ACHN (cell line): ENCODE data around the gene DDIAS.

Experiments used
- DNase-seq: peaks from one replicate; pipeline ENCODE4 v3.0.0-alpha.2; 2015
- in situ Hi-C: cut with HindIII; loops from 2 replicates; pipeline ENCODE4 v1.10.0; 2017; ENCODE audit warnings: low sequenced_read_pairs, low pct_ligation_motif_present, low pct_unique_long_range_greater_than_20kb

DDIAS gene

GRCh38 chr11:82874646-82875523, 26.7 kb upstream of the DDIAS start:
- in situ Hi-C loops = no loop called here
- no peak for DNase-seq

- no peak for DNase-seq
- in situ Hi-C loops = no loop called here
These were observed 17.7 kb upstream of the DDIAS start for GRCh38 chr11:82883853-82884252.

GRCh38 chr11:82889133-82890001, 12.2 kb upstream of the DDIAS start:
- no peak for DNase-seq
- in situ Hi-C loops = no loop called here

- in situ Hi-C loops = no loop called here
- DNase-seq = no peak
These were observed 11.6 kb upstream of the DDIAS start for GRCh38 chr11:82890002-82890341.

- DNase-seq = no peak
- in situ Hi-C loops = no loop called here
These were observed 10.6 kb upstream of the DDIAS start for GRCh38 chr11:82890936-82891335.

- in situ Hi-C loops = no loop called here
- DNase-seq = no peak
These were observed 8.8 kb upstream of the DDIAS start for GRCh38 chr11:82892611-82893169.

GRCh38 chr11:82895437-82896091, 6.0 kb upstream of the DDIAS start:
- in situ Hi-C loops = no loop called here
- no peak for DNase-seq

GRCh38 chr11:82896183-82896582, 5.4 kb upstream of the DDIAS start:
- in situ Hi-C loops = no loop called here
- DNase-seq = no peak

- in situ Hi-C loops = no loop called here
- no peak for DNase-seq
These were observed 3.3 kb upstream of the DDIAS start for GRCh38 chr11:82898241-82898640.

GRCh38 chr11:82899186-82899820, 2.2 kb upstream of the DDIAS start:
- no peak for DNase-seq
- in situ Hi-C loops = no loop called here

- DNase-seq = no peak
- in situ Hi-C loops = no loop called here
These were observed 1.6 kb upstream of the DDIAS start for GRCh38 chr11:82899957-82900276.

GRCh38 chr11:82900277-82901164, 1.0 kb upstream of the DDIAS start, which contains the start of gene PRCP:
TSS of gene PRCP (minus strand) at chr11:82900430. CDS start at chr11:82900402, 28 bp downstream.
- DNase-seq = peak; percentile 90
- in situ Hi-C loops = no loop called here

GRCh38 chr11:82901922-82902485, 468 bp downstream of the DDIAS start:
- no peak for DNase-seq
- in situ Hi-C loops = no loop called here

GRCh38 chr11:82902880-82903279, 1.3 kb downstream of the DDIAS start:
- in situ Hi-C loops = no loop called here
- no peak for DNase-seq

- in situ Hi-C loops = no loop called here
- DNase-seq = no peak
These were observed 2.5 kb downstream of the DDIAS start for GRCh38 chr11:82903843-82904586.

GRCh38 chr11:82906236-82906635, 4.7 kb downstream of the DDIAS start:
- peak; percentile 45 for DNase-seq
- in situ Hi-C loops = no loop called here

GRCh38 chr11:82906931-82907330, 5.4 kb downstream of the DDIAS start:
- in situ Hi-C loops = no loop called here
- no peak for DNase-seq
